DND-41 (cell line): ENCODE results near the gene ATP6V0D1.

Source experiments
- ATAC-seq: fragments of 200-7000 bp; cut with Tn5 transposase; 3 replicates; pipeline ENCODE4 v1.9.1; 2021; ENCODE audit warnings: low read depth; ENCODE audit not compliant: insufficient read depth
- DNase-seq: peaks from one replicate; pipeline ENCODE4 v3.0.0-alpha.2; 2020
- H2AFZ ChIP-seq: 2 replicates; pipeline ENCODE4 v1.6.0; 2012; ENCODE audit warnings: low read depth, low read length
- H3K27ac ChIP-seq: 2 replicates; pipeline ENCODE4 v1.5.1; 2012; ENCODE audit warnings: low read length, inconsistent platforms
- H3K27me3 ChIP-seq: fragments of 200-600 bp; sonication (generic); 2 replicates; pipeline ENCODE4 v1.6.0; 2012; ENCODE audit warnings: low read length, mild to moderate bottlenecking, inconsistent platforms; ENCODE audit not compliant: insufficient read depth, poor library complexity
- H3K36me3 ChIP-seq: 2 replicates; pipeline ENCODE4 v1.5.1; 2012; ENCODE audit warnings: low read length, inconsistent platforms; ENCODE audit not compliant: insufficient read depth
- H3K4me1 ChIP-seq: 2 replicates; pipeline ENCODE4 v1.5.1; 2012; ENCODE audit warnings: mild to moderate bottlenecking, low read length; ENCODE audit not compliant: insufficient read depth
- H3K4me2 ChIP-seq: 2 replicates; pipeline ENCODE4 v1.6.0; 2012; ENCODE audit warnings: mild to moderate bottlenecking, moderate library complexity, low read length, inconsistent platforms; ENCODE audit not compliant: insufficient read depth
- H3K4me3 ChIP-seq, 2 experiments: fragments of 200-600 bp in 1 of 2; shearing (Covaris generic) in 1 of 2; 2 replicates each; pipeline ENCODE4 v1.5.1; 2012 to 2016; ENCODE audit warnings: inconsistent platforms in 2 of 2, low read length in 2 of 2, mild to moderate bottlenecking in 2 of 2, low read depth in 1 of 2, moderate library complexity in 1 of 2
- H3K79me2 ChIP-seq: 2 replicates; pipeline ENCODE4 v1.6.0; 2012; ENCODE audit warnings: low read length, inconsistent platforms; ENCODE audit not compliant: insufficient read depth
- H3K9ac ChIP-seq: 2 replicates; pipeline ENCODE4 v1.6.0; 2012; ENCODE audit warnings: low read depth, mild to moderate bottlenecking, inconsistent platforms, low read length, moderate library complexity
- H3K9me3 ChIP-seq: 2 replicates; pipeline ENCODE4 v1.5.1; 2012; ENCODE audit warnings: low read length, moderate library complexity, mild to moderate bottlenecking, inconsistent platforms; ENCODE audit not compliant: insufficient read depth, severe bottlenecking
- H4K20me1 ChIP-seq: 2 replicates; pipeline ENCODE4 v1.6.0; 2012; ENCODE audit warnings: low read length; ENCODE audit not compliant: insufficient read depth
- CTCF ChIP-seq: IDR thresholded peaks from 2 replicates; pipeline ENCODE4 v1.5.1; 2012; ENCODE audit warnings: borderline replicate concordance, low read length, moderate library complexity, mild to moderate bottlenecking; ENCODE audit not compliant: poor library complexity, severe bottlenecking; ENCODE audit errors: extremely low read depth
- EZH2 ChIP-seq: IDR thresholded peaks from 3 replicates; pipeline ENCODE4 v1.6.1; 2012; ENCODE audit warnings: borderline replicate concordance, low read depth, mild to moderate bottlenecking, moderate library complexity, low read length, inconsistent platforms; ENCODE audit not compliant: severe bottlenecking

ATP6V0D1 gene

GRCh38 chr16:67391424-67392300 is 89.3 kb downstream of the ATP6V0D1 start:
- no peak for TF ChIP-seq EZH2
- no peak for TF ChIP-seq CTCF
- H3K4me3 ChIP-seq = no peak overlapping the region
- H3K27me3 ChIP-seq = no peaks in the 10 kb centered on the region
- DNase-seq = no peak
- no peak overlapping the region for H3K4me2 ChIP-seq
- H3K4me1 ChIP-seq = no peaks in the 10 kb centered on the region
- no peaks in the 10 kb centered on the region for H3K9me3 ChIP-seq
- H3K9ac ChIP-seq = no peak overlapping the region
- H3K27ac ChIP-seq = no peak overlapping the region
- no peak for ATAC-seq
- H3K36me3 ChIP-seq = no peaks in the 10 kb centered on the region
- H2AFZ ChIP-seq = no peak overlapping the region
- no peaks in the 10 kb centered on the region for H3K79me2 ChIP-seq
- H4K20me1 ChIP-seq = no peaks in the 10 kb centered on the region

- Histone ChIP-seq H4K20me1 (no peaks in the 10 kb centered on the region), H3K27ac (no peak overlapping the region), H3K36me3 (no peaks in the 10 kb centered on the region), H3K27me3 (no peaks in the 10 kb centered on the region), H3K4me3 (no peak overlapping the region), H3K4me1 (no peaks in the 10 kb centered on the region), H3K4me2 (no peak overlapping the region), H3K79me2 (no peaks in the 10 kb centered on the region), H2AFZ (no peak overlapping the region), H3K9ac (no peak overlapping the region), H3K9me3 (no peaks in the 10 kb centered on the region)
- no peak for DNase-seq
- no peak for ATAC-seq
- TF ChIP-seq CTCF (no peak), EZH2 (no peak)
These were observed 90.0 kb downstream of the ATP6V0D1 start for GRCh38 chr16:67390816-67391423.

- no peak overlapping the region for H2AFZ ChIP-seq
- no peaks in the 10 kb centered on the region for H3K4me1 ChIP-seq
- DNase-seq (no peak), ATAC-seq (no peak)
- H3K4me3 ChIP-seq = no peak overlapping the region
- no peaks in the 10 kb centered on the region for H3K9me3 ChIP-seq
- no peak overlapping the region for H3K4me2 ChIP-seq
- TF ChIP-seq CTCF (no peak), EZH2 (no peak)
- H3K9ac ChIP-seq = no peak overlapping the region
- H3K36me3 ChIP-seq = no peaks in the 10 kb centered on the region
- H3K79me2 ChIP-seq = no peaks in the 10 kb centered on the region
- H3K27ac ChIP-seq = no peak overlapping the region
- H4K20me1 ChIP-seq = no peaks in the 10 kb centered on the region
- no peaks in the 10 kb centered on the region for H3K27me3 ChIP-seq
These were observed 90.8 kb downstream of the ATP6V0D1 start for GRCh38 chr16:67389911-67390815.
